Left lobe of liver (tissue), 2 donors: ENCODE data around the gene WDR27. TPM values are rescaled to one million over a fixed set of nuclear protein-coding genes. Genes with fewer than 3 reads are reported as not detected.
"Not testable (repeated sequence)": the region's sequence is repeated elsewhere in the genome, so short reads cannot be mapped to it uniquely, and the experiment has no call there.

Source experiments
- ATAC-seq: fragments of 200-7000 bp; cut with Tn5 transposase; one replicate; pipeline ENCODE4 v1.9.1; 2020; ENCODE audit warnings: mild to moderate bottlenecking, moderate library complexity
- DNase-seq: peaks from one replicate; pipeline ENCODE4 v3.0.0-alpha.2; 2020; ENCODE audit warnings: low spot score
- total RNA-seq: library from RNA; stranded (reverse); gene quantifications from one replicate; pipeline ENCODE4 v1.2.1, GENCODE V29; 2021
- donor health status: DM: no; HTN: no; CAD: no; lungs with moderate emphysema.
- donor health status: DM: no; HTN: yes; CAD: no.

WDR27 gene
- total RNA-seq, 1 donor from 2014 or later = 19.5 TPM

- ATAC-seq = no peak
- no peak for DNase-seq
Observed at GRCh38 chr6:169494038-169494437, 207.8 kb downstream of the WDR27 start.

- DNase-seq = no peak
- no peak for ATAC-seq
Observed at GRCh38 chr6:169491482-169491881, 210.3 kb downstream of the WDR27 start.

- DNase-seq = no peak
Observed at GRCh38 chr6:169490830-169491229, 211.0 kb downstream of the WDR27 start.

GRCh38 chr6:169490246-169490641, 211.6 kb downstream of the WDR27 start:
- no peak for ATAC-seq
- DNase-seq = no peak

More at GRCh38 chr6:169490830-169491229, 211.0 kb downstream of the WDR27 start:
- no peak for ATAC-seq

- no peak for DNase-seq
- no peak for ATAC-seq
Observed at GRCh38 chr6:169489563-169490245, 212.1 kb downstream of the WDR27 start.

- ATAC-seq (peak; percentile 50), DNase-seq (no peak)
Observed at GRCh38 chr6:169487579-169488436, 214.0 kb downstream of the WDR27 start.

- DNase-seq (no peak), ATAC-seq (no peak)
Observed at GRCh38 chr6:169479783-169480495, 221.9 kb downstream of the WDR27 start.

GRCh38 chr6:169474362-169474761, 227.5 kb downstream of the WDR27 start:
- DNase-seq (no peak), ATAC-seq (no peak)

GRCh38 chr6:169473663-169474062, 228.2 kb downstream of the WDR27 start:
- DNase-seq (peak; percentile 60), ATAC-seq (peak; percentile 90)

- ATAC-seq (peak; percentile 77), DNase-seq (no peak)
Observed at GRCh38 chr6:169472786-169473416, 228.9 kb downstream of the WDR27 start.

- ATAC-seq = no peak
- DNase-seq = no peak
Observed at GRCh38 chr6:169470790-169471189, 231.0 kb downstream of the WDR27 start.

GRCh38 chr6:169469028-169469427, 232.8 kb downstream of the WDR27 start:
- ATAC-seq = peak; percentile 49
- DNase-seq = no peak

GRCh38 chr6:169467755-169468154, 234.1 kb downstream of the WDR27 start:
- not testable (repeated sequence) for ATAC-seq, DNase-seq

- ATAC-seq, DNase-seq: not testable (repeated sequence)
Observed at GRCh38 chr6:169466256-169466655, 235.6 kb downstream of the WDR27 start.

- ATAC-seq = no peak
- DNase-seq = no peak
Observed at GRCh38 chr6:169457762-169458161, 244.1 kb downstream of the WDR27 start.

GRCh38 chr6:169456840-169457239, 245.0 kb downstream of the WDR27 start:
- no peak for DNase-seq
- ATAC-seq = no peak

GRCh38 chr6:169455470-169455869, 246.4 kb downstream of the WDR27 start:
- ATAC-seq (no peak), DNase-seq (no peak)

- no peak for DNase-seq
- ATAC-seq = no peak
Observed at GRCh38 chr6:169454872-169455204, 247.0 kb downstream of the WDR27 start.

- DNase-seq = no peak
- ATAC-seq = no peak
Observed at GRCh38 chr6:169454204-169454871, 247.5 kb downstream of the WDR27 start.

- no peak for DNase-seq
- no peak for ATAC-seq
Observed at GRCh38 chr6:169452869-169453620, 248.8 kb downstream of the WDR27 start.
